ENCODE results near the gene ZNF284.
A peak's percentile ranks its signal among the peaks of the same experiment; 100 is the strongest.
"Not testable (repeated sequence)": the region's sequence is repeated elsewhere in the genome, so short reads cannot be mapped to it uniquely, and the experiment has no call there.

ZNF284 gene

DNA sequence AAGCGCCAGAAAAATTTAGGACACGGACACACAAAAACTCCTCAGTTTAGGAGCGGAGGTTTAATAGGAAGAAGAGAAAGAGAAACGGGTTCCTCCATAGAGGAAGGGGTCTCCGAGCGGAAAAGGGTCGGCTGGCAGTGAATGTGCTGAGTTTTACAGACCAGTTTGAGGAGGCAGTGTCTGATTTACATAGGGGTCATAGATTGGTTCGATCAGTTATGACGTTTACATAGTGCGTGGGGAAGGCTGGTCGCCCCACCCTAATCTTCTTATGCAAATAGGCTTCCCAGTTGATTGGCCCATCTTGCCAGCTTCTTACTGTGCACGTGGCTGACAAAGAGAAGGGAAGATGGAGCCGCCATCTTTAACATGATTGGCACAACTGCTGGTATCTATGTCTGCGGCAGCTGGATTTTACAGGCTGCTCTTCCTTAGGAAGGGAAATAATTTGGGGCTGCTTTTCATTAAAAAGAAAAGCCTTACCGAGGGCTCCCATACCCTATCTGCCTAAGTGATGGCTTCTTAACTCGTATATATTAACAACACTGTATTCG lies 40.0 kb downstream of the ZNF284 start:
- DNase-seq, result peak; percentile 3 to 47 (median 27)

DNA sequence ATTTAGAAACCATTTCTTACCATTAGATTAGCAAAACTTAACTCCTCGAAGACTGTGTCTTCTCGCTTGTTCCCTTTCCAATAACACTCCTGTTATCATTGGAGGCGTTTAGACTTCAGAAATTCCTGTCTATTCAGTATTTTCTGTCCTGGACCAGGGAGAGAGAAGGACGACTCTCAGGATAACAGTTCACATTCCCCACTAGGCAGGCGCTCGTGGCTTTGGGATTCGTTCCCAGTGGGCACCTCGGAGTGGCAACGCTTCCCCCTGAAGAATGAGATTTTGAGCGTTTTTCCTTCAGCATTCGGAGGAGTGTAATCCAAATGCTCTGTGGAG lies 40.8 kb downstream of the ZNF284 start:
- DNase-seq, result no peak

DNA sequence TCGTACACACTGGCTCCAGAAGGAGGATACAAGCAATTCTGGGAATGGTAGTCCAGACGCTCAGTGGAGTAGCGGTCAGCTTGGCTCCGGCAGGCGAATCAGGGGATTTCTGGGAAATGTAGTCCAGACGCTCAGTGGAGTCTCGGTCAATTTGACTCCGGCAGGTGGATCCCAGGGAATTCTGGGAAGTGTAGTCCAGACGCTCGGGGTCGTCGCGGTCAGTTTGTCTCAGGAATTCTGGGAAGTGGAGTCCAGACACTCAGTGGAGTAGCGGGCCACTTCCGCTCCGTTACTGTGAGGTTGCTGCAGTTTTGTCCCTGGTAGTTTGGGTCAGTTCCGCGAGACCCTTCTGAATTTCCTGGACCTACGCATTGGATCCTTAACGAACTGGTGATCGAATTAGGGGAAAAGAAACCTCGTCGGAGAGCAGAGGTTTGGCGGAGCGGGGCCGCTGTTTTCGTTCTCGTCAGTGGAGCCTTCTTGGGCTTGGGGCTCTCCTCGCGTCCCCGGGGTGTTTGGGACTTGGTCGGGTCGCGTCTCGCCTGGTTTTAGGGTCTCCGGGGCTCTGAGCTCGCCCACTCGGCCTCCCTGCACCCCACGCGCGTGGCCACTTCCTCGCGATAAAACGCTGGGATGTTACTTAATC lies 41.3 kb downstream of the ZNF284 start, which contains the start of gene ZNF225:
Gene ZNF225, plus strand, starts transcription at position 262 of the 646 bp plus-strand sequence. CDS start 2,429 bp downstream, outside the sequence.
- peak; percentile 96 to 99 (median 98) for DNase-seq

DNA sequence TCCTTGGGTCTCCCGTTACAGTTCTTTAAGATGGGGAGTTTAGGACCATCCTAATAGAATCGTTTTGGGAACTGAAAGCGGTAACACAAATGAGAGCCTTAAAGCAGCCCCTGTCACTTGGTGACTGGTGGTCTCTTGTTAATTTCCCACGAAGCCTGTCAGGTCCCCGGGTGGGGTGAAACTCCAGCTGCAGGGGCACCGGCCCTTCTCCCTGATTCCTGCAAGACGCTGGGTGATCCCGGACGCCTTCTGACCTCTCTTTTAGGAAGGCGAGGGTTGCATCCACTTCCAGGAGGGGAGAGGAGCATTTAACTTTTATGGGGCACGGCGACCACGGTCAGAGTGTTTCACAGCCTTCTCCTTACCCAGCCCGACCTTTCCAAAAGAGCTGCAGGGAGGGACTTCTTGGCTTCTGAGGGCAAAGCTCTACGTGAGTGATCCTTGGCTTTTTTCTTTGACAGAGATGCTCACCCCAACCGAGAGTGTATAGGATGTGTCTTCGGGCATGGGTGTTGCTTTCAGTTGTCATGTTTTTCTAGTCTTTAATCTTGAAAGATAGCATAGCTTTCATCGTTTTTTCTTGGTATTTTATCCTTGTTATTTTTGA lies 41.9 kb downstream of the ZNF284 start:
- no peak for DNase-seq

DNA sequence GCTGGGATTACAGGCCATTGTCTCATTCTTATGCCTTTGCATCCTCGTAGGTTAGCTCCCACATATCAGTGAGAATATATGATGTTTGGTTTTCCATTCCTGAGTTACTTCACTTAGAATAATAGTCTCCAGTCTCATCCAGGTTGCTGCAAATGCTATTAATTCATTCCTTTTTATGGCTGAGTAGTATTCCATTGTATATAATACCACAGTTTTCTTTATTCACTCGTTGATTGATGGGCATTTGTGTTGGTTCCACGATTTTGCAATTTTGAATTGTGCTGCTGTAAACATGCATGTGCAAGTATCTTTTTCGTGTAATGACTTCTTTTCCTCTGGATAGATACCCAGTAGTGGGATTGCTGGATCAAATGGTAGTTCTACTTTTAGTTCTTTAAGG lies 49.2 kb downstream of the ZNF284 start:
- not testable (repeated sequence) for DNase-seq

DNA sequence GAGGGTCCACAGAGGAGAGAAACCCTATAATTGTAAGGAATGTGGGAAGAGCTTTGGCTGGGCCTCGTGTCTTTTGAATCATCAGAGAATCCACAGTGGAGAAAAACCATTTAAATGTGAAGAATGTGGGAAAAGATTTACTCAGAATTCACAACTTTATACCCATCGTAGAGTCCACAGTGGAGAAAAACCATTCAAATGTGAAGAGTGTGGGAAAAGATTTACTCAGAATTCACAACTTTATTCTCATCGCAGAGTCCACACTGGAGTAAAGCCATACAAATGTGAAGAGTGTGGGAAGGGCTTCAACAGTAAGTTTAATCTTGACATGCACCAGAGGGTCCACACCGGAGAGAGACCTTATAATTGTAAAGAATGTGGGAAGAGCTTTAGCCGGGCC lies 60.0 kb downstream of the ZNF284 start:
- no peak for DNase-seq
